ENCODE data around the gene SH2D4B.

- TF ChIP-seq, protein P1, sequence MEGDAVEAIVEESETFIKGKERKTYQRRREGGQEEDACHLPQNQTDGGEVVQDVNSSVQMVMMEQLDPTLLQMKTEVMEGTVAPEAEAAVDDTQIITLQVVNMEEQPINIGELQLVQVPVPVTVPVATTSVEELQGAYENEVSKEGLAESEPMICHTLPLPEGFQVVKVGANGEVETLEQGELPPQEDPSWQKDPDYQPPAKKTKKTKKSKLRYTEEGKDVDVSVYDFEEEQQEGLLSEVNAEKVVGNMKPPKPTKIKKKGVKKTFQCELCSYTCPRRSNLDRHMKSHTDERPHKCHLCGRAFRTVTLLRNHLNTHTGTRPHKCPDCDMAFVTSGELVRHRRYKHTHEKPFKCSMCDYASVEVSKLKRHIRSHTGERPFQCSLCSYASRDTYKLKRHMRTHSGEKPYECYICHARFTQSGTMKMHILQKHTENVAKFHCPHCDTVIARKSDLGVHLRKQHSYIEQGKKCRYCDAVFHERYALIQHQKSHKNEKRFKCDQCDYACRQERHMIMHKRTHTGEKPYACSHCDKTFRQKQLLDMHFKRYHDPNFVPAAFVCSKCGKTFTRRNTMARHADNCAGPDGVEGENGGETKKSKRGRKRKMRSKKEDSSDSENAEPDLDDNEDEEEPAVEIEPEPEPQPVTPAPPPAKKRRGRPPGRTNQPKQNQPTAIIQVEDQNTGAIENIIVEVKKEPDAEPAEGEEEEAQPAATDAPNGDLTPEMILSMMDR (IDR thresholded peaks at IDR 0.05; ENCODE audit: poor library complexity), result no peak
- no peak for TF ChIP-seq EZH2phosphoT487 (IDR thresholded peaks at IDR 0.05; ENCODE audit: low read depth, severe bottlenecking, unreplicated experiment)
- TF ChIP-seq EZH2 (IDR thresholded peaks at IDR 0.05; ENCODE audit: borderline replicate concordance), result no peak
Measured at GRCh38 chr10:80681142-80681541, 143.4 kb downstream of the SH2D4B start.

Data from hepatocyte (in vitro differentiated cells).